Measurements from ENCODE around the gene PRKCSH.

The PRKCSH gene

DNA sequence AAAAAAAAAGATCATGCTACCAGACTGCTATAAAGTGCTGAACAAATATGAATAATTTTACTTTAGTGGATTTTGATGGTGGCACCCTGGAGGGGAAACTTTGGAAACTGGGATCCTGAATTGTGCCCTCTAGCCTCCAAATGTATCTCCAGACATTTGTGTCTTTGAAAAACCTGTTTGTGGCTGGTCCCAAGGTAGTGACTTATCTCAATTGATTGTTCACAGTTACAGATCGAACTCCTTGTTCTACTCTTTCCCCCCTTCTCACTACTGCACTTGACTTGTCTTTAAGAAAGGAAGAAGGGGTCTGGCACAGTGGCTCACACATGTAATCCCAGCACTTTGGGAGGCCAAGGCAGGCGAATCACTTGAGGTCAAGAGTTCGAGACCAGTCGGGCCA, 26.8 kb upstream of the PRKCSH start:
- no peaks in the 10 kb centered on the region for H4K20me1 ChIP-seq (ENCODE audit: insufficient read depth, low read length)

DNA sequence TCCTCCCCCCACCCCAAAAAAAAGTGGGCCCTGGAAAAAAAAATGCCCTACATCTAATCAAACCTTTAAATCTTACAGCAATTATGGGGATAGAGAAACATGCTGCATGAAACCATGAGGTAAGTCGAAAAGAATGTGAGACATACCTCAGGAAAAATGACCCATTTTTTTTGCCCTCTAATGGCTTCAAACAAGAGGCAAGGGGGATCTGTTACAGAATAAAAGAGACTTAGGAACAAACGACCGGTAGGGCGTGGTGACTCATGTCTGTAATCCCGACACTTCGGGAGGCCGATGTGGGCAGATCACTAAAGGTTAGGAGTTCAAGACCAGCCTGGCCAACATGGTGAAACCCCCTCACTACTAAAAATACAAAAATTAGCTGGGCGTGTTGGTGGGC, 24.8 kb upstream of the PRKCSH start:
- no peak overlapping the region for H3K9ac ChIP-seq (ENCODE audit: low read length)
- no peak overlapping the region for H3K27ac ChIP-seq (ENCODE audit: low read depth, low read length, poor library complexity, severe bottlenecking)
- H4K20me1 ChIP-seq (ENCODE audit: insufficient read depth, low read length), result no peaks in the 10 kb centered on the region
- no peaks in the 10 kb centered on the region for H3K27me3 ChIP-seq (ENCODE audit: insufficient read depth, low read length)
- no peak overlapping the region for H3K4me2 ChIP-seq (ENCODE audit: low read length)
- no peaks in the 10 kb centered on the region for H3K9me2 ChIP-seq (ENCODE audit: low read depth, low read length)
- H3K4me3 ChIP-seq (ENCODE audit: low read depth, low read length, poor library complexity, severe bottlenecking), result no peak overlapping the region
- TF ChIP-seq EZH2 (IDR thresholded peaks at IDR 0.05; ENCODE audit: borderline replicate concordance, low read length), result no peak
- TF ChIP-seq, protein P1, sequence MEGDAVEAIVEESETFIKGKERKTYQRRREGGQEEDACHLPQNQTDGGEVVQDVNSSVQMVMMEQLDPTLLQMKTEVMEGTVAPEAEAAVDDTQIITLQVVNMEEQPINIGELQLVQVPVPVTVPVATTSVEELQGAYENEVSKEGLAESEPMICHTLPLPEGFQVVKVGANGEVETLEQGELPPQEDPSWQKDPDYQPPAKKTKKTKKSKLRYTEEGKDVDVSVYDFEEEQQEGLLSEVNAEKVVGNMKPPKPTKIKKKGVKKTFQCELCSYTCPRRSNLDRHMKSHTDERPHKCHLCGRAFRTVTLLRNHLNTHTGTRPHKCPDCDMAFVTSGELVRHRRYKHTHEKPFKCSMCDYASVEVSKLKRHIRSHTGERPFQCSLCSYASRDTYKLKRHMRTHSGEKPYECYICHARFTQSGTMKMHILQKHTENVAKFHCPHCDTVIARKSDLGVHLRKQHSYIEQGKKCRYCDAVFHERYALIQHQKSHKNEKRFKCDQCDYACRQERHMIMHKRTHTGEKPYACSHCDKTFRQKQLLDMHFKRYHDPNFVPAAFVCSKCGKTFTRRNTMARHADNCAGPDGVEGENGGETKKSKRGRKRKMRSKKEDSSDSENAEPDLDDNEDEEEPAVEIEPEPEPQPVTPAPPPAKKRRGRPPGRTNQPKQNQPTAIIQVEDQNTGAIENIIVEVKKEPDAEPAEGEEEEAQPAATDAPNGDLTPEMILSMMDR (IDR thresholded peaks at IDR 0.05; ENCODE audit: low read length), result no peak
- H3K4me1 ChIP-seq (ENCODE audit: insufficient read depth, low read length, severe bottlenecking), result no peaks in the 10 kb centered on the region
- H3K36me3 ChIP-seq (ENCODE audit: insufficient read depth, low read length), result no peaks in the 10 kb centered on the region
- H3K79me2 ChIP-seq (ENCODE audit: insufficient read depth, low read length), result no peaks in the 10 kb centered on the region
- no peaks in the 10 kb centered on the region for H3F3A ChIP-seq (ENCODE audit: insufficient read depth, low read length)
- no peak overlapping the region for H2AFZ ChIP-seq (ENCODE audit: low read length)
- no peaks in the 10 kb centered on the region for H3K9me3 ChIP-seq (ENCODE audit: low read length)

More for the DNA sequence above, 26.8 kb upstream of the PRKCSH start:
- Histone ChIP-seq H3K4me2 (ENCODE audit: low read length) (no peak overlapping the region), H3K79me2 (ENCODE audit: insufficient read depth, low read length) (no peaks in the 10 kb centered on the region), H3F3A (ENCODE audit: insufficient read depth, low read length) (no peaks in the 10 kb centered on the region), H2AFZ (ENCODE audit: low read length) (no peak overlapping the region), H3K9me2 (ENCODE audit: low read depth, low read length) (no peaks in the 10 kb centered on the region), H3K9me3 (ENCODE audit: low read length) (no peaks in the 10 kb centered on the region), H3K4me1 (ENCODE audit: insufficient read depth, low read length, severe bottlenecking) (no peaks in the 10 kb centered on the region), H3K4me3 (ENCODE audit: low read depth, low read length, poor library complexity, severe bottlenecking) (no peak overlapping the region), H3K27me3 (ENCODE audit: insufficient read depth, low read length) (no peaks in the 10 kb centered on the region), H3K36me3 (ENCODE audit: insufficient read depth, low read length) (no peaks in the 10 kb centered on the region), H3K9ac (ENCODE audit: low read length) (no peak overlapping the region), H3K27ac (ENCODE audit: low read depth, low read length, poor library complexity, severe bottlenecking) (no peak overlapping the region)
- TF ChIP-seq, protein P1 (IDR thresholded peaks at IDR 0.05; ENCODE audit: low read length), result no peak
- TF ChIP-seq EZH2 (IDR thresholded peaks at IDR 0.05; ENCODE audit: borderline replicate concordance, low read length), result no peak

DNA sequence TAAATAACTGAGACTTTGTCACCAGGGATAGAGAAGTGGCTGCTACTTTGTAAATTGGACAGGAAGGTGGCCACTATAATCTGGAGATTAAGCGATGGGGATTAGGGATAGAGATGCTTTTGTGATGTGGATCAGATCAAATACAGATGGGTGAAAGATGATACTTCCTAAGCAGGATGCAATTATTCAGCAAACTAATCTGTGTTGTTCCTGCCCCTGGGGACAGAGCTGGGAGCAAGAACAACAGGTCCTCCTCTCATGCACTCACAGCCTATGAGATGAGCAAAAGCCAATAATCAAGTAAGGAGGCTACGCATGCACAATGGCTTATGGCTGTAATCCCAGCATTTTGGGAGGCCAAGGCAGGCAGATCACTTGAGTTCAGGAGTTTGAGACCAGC, 20.9 kb upstream of the PRKCSH start:
- Histone ChIP-seq H3K79me2 (ENCODE audit: insufficient read depth, low read length) (no peaks in the 10 kb centered on the region), H3K4me3 (ENCODE audit: low read depth, low read length, poor library complexity, severe bottlenecking) (no peak overlapping the region), H3K4me1 (ENCODE audit: insufficient read depth, low read length, severe bottlenecking) (peaks cover 8% of the 10 kb centered on the region), H3K36me3 (ENCODE audit: insufficient read depth, low read length) (no peaks in the 10 kb centered on the region), H3K4me2 (ENCODE audit: low read length) (no peak overlapping the region), H4K20me1 (ENCODE audit: insufficient read depth, low read length) (no peaks in the 10 kb centered on the region), H3K27ac (ENCODE audit: low read depth, low read length, poor library complexity, severe bottlenecking) (no peak overlapping the region), H3K9ac (ENCODE audit: low read length) (no peak overlapping the region), H3K9me3 (ENCODE audit: low read length) (no peaks in the 10 kb centered on the region), H2AFZ (ENCODE audit: low read length) (no peak overlapping the region), H3K27me3 (ENCODE audit: insufficient read depth, low read length) (no peaks in the 10 kb centered on the region), H3F3A (ENCODE audit: insufficient read depth, low read length) (no peaks in the 10 kb centered on the region), H3K9me2 (ENCODE audit: low read depth, low read length) (no peaks in the 10 kb centered on the region)
- TF ChIP-seq, protein P1 (IDR thresholded peaks at IDR 0.05; ENCODE audit: low read length), result no peak
- TF ChIP-seq EZH2 (IDR thresholded peaks at IDR 0.05; ENCODE audit: borderline replicate concordance, low read length), result no peak
